ENCODE measurements around the gene WDR90.

The WDR90 gene

DNA sequence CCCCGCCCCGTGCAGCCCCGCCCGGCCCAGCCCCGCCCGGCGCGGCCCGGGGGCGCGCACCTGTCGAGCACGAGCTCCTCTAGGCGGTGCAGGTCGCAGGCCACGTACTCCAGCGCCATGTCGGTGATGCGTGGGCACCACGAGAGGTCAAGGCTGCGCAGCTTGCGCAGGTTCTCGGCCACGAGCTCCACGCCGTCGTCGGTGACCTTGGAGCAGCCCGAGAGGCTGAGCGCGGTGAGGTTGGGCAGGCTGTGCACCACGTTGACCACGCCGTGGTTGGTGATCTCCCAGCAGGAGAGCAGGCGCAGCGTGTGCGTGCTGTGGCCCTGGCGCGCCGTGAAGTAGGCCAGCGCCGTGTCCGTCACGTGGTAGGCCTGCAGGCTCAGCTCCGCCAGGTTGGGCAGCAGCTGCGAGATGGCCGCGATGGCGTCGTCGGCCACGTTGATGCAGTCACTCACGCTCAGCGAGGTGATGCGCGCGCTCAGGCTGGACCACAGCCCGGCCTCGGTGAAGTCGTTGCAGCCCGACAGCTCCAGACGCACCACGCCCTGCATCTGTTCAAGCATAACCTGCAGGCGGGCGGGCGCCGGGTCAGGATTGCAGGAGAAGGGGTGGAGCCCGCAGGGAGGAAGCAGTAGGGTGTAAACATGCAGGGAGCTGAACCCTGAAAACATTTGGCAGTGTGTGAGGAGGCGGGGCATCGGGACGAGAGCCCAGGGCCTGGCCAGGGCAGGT, 46.4 kb downstream of the WDR90 start:
- peak; percentile 57 for DNase-seq
- Mint-ChIP-seq H3K36me3 (ENCODE audit: low read depth) (no peaks in the 10 kb centered on the region), H3K27ac (no peak overlapping the region), H3K27me3 (ENCODE audit: low read depth, poor library complexity) (peaks cover 98% of the 10 kb centered on the region), H3K4me1 (peaks cover 7% of the 10 kb centered on the region), H3K4me3 (peak overlapping the region; percentile 40), H3K9me3 (peaks cover 3% of the 10 kb centered on the region)
- TF ChIP-seq, protein P1, sequence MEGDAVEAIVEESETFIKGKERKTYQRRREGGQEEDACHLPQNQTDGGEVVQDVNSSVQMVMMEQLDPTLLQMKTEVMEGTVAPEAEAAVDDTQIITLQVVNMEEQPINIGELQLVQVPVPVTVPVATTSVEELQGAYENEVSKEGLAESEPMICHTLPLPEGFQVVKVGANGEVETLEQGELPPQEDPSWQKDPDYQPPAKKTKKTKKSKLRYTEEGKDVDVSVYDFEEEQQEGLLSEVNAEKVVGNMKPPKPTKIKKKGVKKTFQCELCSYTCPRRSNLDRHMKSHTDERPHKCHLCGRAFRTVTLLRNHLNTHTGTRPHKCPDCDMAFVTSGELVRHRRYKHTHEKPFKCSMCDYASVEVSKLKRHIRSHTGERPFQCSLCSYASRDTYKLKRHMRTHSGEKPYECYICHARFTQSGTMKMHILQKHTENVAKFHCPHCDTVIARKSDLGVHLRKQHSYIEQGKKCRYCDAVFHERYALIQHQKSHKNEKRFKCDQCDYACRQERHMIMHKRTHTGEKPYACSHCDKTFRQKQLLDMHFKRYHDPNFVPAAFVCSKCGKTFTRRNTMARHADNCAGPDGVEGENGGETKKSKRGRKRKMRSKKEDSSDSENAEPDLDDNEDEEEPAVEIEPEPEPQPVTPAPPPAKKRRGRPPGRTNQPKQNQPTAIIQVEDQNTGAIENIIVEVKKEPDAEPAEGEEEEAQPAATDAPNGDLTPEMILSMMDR (IDR thresholded peaks at IDR 0.05), result no peak

DNA sequence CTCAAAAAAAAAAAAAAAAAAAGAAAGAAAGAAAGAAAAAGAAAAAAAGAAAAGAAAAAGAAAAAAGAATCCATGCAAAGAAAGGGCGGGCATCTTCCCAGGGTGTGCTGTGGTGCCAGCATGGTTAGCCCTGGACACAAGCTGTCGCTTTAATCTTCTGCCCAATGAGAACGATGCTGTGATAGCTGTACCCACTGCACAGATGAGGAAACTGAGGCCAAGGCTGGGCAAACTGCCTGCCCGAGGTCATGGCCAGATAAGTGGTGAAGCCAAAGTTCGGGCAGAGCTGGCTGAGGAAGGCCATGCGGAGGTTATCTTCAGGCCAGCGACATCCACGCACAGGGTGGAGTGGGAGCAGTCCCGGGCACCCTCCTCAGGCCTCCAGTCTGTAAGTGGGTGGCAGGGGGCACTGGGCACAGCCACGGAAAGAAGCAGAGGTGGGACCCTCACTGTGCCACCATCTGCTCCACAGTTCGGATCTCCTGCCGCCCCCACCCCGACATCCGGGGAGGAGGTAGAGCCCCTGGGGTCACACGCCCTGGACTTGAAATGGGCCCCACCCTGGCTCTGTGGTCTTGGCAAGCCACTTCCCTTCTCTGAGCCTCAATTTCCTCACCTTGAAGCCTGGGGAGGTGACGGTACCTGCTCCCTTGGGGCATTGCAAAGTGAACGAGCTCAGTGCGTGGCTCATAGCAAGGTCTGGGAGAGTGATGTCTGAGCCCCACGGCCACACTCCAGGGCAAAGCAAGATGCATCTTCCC, 49.9 kb downstream of the WDR90 start:
- H3K4me1 Mint-ChIP-seq, result no peaks in the 10 kb centered on the region
- TF ChIP-seq, protein P1 (IDR thresholded peaks at IDR 0.05), result no peak
- no peak overlapping the region for H3K27ac Mint-ChIP-seq
- no peak for DNase-seq
- H3K4me3 Mint-ChIP-seq, result no peak overlapping the region
- no peaks in the 10 kb centered on the region for H3K36me3 Mint-ChIP-seq (ENCODE audit: low read depth)
- peaks cover 98% of the 10 kb centered on the region for H3K27me3 Mint-ChIP-seq (ENCODE audit: low read depth, poor library complexity)
- H3K9me3 Mint-ChIP-seq, result no peaks in the 10 kb centered on the region

DNA sequence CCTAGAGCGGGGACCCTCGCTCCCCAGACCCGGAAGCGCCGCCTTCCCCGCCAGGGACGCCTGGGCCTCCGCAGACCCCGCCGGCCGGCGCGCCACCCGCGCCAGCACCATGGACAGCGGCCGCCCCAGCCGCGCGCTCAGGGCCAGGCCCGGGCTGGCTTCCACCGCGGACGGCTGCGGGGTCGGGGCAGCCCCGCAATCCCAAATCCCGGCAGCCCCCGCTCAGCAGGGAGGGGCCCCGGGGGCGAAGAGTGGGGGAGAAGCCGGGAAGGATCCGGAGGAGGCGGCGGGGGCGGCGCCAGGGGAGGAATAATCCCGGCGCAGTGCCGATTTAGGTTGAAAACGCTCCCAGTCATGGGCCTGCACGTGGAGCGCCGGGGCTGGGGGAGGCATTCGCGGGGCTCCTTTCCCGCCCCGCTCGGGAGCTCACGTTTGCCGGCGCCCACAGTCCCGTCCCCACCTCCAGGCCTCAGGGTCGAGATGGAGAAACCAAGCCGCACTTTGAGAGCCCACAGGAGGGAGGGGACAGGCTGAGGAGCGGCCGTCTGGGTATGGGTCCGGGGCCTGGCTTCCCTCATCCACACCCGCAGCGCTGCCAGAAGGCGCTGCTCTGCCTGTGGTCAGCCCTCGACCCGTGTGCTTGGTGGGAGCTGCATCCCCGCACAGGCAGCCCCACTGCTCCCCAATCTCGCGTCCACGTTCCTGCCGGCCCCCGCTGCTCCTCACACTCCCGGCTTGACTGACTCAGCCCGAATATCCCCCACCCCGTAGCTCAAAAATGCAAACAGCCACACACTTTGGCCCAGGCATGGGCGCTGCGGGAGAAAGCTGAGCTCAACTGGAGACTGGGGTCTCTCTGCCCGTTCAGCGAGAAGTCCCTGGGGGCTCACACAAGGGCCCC, 51.8 kb downstream of the WDR90 start:
- Mint-ChIP-seq H3K36me3 (ENCODE audit: low read depth) (no peaks in the 10 kb centered on the region), H3K9me3 (no peaks in the 10 kb centered on the region), H3K27me3 (ENCODE audit: low read depth, poor library complexity) (peaks cover 90% of the 10 kb centered on the region), H3K4me1 (no peaks in the 10 kb centered on the region), H3K4me3 (no peak overlapping the region), H3K27ac (no peak overlapping the region)
- TF ChIP-seq, protein P1 (IDR thresholded peaks at IDR 0.05), result no peak
- DNase-seq, result peak; percentile 93

DNA sequence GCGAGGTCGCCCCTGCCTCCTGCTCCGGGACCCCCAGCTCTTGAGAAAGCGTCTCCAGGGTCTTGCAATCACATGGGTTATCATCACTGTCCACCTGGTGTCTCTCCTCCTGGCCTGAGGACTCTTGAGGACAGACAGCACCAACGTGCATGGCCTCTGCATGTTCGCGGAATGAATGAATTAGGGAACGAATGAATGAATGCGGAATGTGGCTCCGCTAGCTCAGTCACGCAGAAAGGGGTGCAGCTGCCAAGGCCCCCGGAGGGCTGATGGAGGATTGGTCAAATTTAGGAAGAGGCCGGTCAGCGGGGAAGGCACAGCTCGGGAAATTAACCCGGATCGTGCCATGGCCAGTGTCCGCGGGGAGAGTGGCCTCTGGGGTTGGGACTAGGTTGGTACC, 53.2 kb downstream of the WDR90 start:
- no peak overlapping the region for H3K4me3 Mint-ChIP-seq
- H3K9me3 Mint-ChIP-seq, result no peaks in the 10 kb centered on the region
- TF ChIP-seq, protein P1 (IDR thresholded peaks at IDR 0.05), result no peak
- peaks cover 90% of the 10 kb centered on the region for H3K27me3 Mint-ChIP-seq (ENCODE audit: low read depth, poor library complexity)
- no peaks in the 10 kb centered on the region for H3K36me3 Mint-ChIP-seq (ENCODE audit: low read depth)
- DNase-seq, result no peak
- no peaks in the 10 kb centered on the region for H3K4me1 Mint-ChIP-seq
- no peak overlapping the region for H3K27ac Mint-ChIP-seq

DNA sequence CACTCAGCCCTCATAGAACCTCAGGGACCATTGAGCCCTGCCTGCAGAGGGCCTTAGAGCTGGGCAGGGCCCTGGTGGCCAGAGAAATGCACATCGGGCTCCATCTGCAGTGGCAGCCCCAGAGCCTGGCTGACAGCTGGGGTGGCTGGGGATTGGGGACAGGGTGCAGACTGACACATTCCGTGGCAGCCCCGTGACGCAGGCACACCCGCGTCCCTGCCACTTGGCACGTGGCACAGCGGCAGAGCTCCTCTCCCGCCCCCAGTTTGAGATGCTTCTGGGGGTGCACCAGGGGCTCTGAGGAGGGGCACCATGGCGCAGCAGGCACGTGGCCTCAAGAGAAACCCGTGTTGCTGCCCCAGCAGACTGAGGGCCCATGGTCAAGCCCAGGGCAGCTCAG, 54.2 kb downstream of the WDR90 start:
- Mint-ChIP-seq H3K27me3 (ENCODE audit: low read depth, poor library complexity) (peaks cover 90% of the 10 kb centered on the region), H3K4me1 (no peaks in the 10 kb centered on the region), H3K27ac (no peak overlapping the region), H3K9me3 (no peaks in the 10 kb centered on the region), H3K4me3 (no peak overlapping the region), H3K36me3 (ENCODE audit: low read depth) (no peaks in the 10 kb centered on the region)
- TF ChIP-seq, protein P1 (IDR thresholded peaks at IDR 0.05), result no peak
- no peak for DNase-seq

Data from nephron progenitor cell (in vitro differentiated cells).